ENCODE data around the gene MED22.

Gene MED22

DNA sequence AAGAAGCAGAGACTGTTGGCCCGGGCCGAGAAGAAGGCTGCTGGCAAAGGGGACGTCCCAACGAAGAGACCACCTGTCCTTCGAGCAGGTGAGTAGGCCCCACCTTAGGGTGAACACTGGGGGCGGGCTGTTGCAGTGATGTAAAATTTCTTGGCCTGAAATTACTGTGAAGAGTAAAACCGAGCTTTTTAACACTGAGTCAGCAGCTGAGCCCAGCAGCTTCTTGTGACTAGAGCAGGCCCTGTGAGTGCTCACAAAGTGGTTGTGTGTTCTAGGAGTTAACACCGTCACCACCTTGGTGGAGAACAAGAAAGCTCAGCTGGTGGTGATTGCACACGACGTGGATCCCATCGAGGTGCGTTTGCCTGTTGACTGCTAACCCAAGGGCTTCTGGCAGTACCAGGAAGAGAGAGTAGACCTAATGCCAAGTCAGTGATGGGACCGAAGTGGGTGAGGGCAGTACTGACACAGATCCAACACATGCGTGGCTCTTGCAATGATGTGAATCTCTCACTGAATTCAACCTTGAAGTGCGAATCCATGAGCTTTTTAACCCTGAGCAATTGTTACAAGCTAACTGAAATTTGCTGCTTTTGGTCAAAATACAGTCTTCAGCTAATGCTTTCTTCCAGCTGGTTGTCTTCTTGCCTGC is 2.2 kb upstream of the MED22 start:
- TF ChIP-seq, protein P1, sequence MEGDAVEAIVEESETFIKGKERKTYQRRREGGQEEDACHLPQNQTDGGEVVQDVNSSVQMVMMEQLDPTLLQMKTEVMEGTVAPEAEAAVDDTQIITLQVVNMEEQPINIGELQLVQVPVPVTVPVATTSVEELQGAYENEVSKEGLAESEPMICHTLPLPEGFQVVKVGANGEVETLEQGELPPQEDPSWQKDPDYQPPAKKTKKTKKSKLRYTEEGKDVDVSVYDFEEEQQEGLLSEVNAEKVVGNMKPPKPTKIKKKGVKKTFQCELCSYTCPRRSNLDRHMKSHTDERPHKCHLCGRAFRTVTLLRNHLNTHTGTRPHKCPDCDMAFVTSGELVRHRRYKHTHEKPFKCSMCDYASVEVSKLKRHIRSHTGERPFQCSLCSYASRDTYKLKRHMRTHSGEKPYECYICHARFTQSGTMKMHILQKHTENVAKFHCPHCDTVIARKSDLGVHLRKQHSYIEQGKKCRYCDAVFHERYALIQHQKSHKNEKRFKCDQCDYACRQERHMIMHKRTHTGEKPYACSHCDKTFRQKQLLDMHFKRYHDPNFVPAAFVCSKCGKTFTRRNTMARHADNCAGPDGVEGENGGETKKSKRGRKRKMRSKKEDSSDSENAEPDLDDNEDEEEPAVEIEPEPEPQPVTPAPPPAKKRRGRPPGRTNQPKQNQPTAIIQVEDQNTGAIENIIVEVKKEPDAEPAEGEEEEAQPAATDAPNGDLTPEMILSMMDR (IDR thresholded peaks at IDR 0.05; ENCODE audit: insufficient read depth, low read depth, low read length, missing control alignments): no peak
- no peak for DNase-seq (ENCODE audit: low read depth)
- peak overlapping the region; percentile 92 for H3K4me3 ChIP-seq (ENCODE audit: low read depth, low read length)

DNA sequence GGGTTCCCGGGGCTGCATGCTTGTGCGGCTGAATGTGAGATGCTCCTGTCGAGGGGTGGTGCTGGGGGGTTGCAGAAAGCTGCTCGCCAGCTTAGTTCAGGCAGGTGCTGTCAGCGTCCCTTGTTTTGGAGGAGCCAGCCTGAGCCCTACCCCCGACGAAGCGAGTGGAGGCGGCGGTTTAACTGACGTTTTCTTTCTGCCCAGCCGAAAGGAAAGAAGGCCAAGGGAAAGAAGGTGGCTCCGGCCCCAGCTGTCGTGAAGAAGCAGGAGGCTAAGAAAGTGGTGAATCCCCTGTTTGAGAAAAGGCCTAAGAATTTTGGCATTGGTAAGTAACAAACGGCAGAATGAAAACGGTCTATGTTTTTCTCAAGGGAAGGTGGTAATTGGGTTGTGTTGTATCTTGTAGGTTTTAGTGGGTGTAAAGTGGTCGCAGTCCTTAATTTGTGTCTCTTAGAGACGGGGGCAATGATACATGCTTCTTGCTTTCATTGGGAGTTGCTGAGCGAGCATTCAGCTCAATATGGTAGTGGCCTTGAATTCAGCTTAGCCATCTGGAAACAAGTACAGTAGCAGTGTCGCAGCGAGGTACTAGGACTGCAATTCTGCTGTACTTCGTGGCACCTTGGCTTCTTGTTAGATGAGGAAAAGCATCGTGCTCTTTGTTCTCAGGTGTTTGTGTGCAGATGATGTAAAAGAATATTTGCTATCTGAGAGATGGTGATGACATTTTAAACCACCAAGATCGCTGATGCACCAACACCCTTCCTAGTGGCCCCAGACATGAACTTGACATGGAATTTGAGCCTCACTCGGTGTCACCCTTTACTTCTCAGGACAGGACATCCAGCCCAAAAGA is 1.0 kb upstream of the MED22 start:
- TF ChIP-seq, protein P1 (IDR thresholded peaks at IDR 0.05; ENCODE audit: insufficient read depth, low read depth, low read length, missing control alignments): no peak
- H3K4me3 ChIP-seq (ENCODE audit: low read depth, low read length): peak overlapping the region; percentile 92
- DNase-seq (ENCODE audit: low read depth): no peak

DNA sequence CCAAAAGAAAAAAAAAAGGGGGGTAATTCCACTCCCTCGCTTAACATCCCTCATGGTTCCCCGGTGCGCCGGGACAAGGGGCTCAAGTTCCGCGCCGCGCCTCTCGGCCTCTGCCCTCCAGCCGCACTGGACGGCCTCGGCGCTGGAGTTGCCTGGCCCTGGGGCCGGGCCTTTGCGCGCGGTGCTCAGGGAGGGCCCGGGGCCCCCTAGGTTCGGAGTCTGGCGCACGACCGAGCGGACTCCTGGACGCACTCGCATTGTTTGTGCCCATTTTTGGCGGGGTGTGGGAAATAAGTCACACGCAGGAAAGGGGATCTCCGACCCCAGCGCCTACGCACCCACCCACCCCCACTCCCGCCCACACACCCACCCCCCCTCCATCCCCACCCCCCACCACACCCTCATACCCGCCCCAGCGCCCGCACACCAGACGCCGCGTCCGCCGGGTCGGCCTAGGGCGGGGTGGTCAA is 381 bp downstream of the MED22 start:
- TF ChIP-seq, protein P1 (IDR thresholded peaks at IDR 0.05; ENCODE audit: insufficient read depth, low read depth, low read length, missing control alignments): no peak
- peak; percentile 66 for DNase-seq (ENCODE audit: low read depth)
- H3K4me3 ChIP-seq (ENCODE audit: low read depth, low read length): peak overlapping the region; percentile 92

DNA sequence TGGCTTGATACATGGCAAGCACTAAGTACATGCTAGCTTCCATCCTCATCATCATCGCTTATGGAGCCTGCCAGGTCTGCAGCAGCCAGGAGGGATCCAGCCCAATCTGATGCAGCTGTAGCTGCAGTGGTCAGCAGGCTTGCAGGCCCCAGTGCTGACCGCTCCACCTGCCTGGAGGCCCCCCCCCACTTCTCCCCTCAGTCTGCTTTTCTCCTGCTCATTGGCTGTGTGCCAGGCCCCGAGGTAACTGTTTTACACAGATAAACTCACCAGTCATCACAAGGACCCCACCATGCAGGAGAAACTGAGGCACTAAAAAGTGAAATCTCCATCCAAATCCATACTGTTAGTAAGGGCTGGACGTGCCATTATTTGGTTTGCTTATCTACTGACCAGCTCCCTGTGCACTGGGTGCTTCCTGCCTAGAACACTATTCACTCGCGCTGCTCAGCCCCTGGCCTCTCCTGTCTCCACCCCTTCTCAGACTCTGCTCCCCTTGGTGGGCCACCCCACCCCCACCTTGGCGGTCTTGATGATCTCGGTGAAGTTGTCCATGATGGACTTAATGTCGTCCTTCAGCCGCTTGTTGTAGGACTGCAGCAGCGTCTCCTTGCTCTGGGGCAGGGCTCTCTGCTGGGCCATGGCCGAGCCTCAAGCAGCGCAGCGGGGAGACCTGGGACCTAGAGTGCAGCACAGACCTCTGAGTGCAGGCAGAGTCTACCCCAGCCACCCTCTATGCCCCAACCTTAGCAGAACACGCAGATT is 1.7 kb downstream of the MED22 start:
- DNase-seq (ENCODE audit: low read depth): no peak
- TF ChIP-seq, protein P1 (IDR thresholded peaks at IDR 0.05; ENCODE audit: insufficient read depth, low read depth, low read length, missing control alignments): no peak
- peak overlapping the region; percentile 92 for H3K4me3 ChIP-seq (ENCODE audit: low read depth, low read length)

DNA sequence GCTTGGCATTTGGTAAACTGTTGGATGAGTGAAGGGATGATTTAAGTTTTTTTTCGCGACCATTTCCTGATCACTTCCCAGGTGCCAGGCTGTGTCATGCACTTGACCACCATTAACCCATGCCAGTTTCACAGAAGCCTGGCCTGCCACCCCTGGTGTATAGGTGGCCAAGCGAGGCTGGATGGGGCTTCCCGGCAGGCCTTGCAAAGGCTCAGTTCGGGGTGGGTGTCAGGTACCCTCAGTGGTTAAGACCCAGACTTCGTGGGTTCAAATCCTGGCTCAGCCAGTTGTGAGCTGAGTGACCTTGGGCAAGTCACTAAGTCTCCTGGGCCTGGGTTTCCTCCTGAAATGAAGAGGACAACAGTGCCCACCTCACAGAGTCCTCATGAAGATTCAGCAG is 2.3 kb downstream of the MED22 start:
- DNase-seq (ENCODE audit: low read depth): no peak
- TF ChIP-seq, protein P1 (IDR thresholded peaks at IDR 0.05; ENCODE audit: insufficient read depth, low read depth, low read length, missing control alignments): no peak
- no peak overlapping the region for H3K4me3 ChIP-seq (ENCODE audit: low read depth, low read length)

DNA sequence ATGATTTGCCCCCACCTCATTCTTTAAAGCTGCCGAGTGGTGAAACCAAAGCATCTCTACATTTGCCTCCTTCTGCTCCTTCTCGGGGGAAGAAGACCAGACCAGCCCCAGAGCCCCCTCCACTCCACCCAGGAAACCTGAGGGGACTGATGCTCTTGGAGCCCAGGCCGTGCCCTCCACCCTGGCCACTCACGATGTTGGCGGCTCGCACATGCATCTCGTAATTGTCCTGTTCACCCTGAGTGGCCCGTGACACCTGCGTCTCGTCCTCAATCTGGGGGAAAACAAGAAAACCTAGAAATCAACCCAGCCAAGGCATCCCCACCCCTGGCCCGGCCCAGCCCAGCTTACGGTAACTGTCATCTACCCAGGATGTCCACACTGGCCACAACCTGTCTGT is 3.0 kb downstream of the MED22 start:
- H3K4me3 ChIP-seq (ENCODE audit: low read depth, low read length): no peak overlapping the region
- TF ChIP-seq, protein P1 (IDR thresholded peaks at IDR 0.05; ENCODE audit: insufficient read depth, low read depth, low read length, missing control alignments): no peak
- no peak for DNase-seq (ENCODE audit: low read depth)

Measured in GM12865 (cell line).